Measurements from ENCODE around the gene UBE2A. TPM values are rescaled to one million over a fixed set of nuclear protein-coding genes. Genes with fewer than 3 reads are reported as not detected.

The UBE2A gene
- total RNA-seq, 6 donors from 2014 or later = 15.0 to 48.6 (median 40.8) TPM

DNA sequence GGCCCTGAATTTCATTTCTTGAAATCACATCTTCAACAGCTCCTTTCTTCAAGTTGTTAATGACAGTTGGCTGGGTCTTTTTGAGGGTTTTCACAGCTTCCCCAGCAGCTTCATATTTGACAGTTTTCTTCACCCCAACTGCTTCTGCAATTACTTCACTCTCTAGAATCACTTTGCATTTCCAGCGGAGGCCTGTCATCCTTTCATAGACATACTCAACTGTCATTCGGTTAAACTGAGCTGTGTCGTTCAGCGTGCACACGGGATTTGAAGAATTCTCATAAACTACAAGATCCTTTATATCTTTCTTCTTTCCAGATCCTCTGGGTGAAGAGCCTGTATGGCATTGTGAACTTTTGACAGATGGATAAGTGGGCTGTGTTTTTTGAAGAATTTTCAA, 15.4 kb downstream of the UBE2A start:
- no peak overlapping the region for H3K27ac ChIP-seq
- ATAC-seq (ENCODE audit: low FRiP score in 2 of 2) = no peak
- WGBS, 2 donors = 97 to 98% methylated on average over 5 of the region's 5 CpGs

DNA sequence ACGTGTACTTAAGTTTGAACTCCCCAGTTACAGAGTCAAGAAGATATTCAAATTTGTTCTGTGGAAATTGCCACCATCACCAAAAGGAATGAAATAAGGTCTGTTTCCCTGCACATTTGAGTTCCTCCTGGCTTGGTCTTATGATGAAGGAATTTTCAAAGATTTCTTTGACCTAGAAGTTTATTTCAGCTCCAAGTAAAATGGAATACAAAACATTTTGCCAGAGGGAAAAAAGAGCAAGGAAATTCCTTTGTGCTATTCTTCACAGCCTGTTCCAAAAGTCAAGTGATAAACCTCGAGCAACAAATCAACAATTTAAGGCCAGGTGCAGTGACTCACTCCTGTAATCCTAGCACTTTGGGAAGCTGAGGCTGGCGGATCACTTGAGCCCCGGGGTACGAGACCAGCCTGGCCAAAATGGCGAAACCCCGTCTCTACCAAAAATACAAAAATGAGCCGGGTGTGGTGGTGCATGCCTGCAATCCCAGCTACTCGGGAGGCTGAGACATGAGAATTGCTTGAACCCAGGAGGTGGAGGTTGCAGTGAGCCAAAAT, 28.4 kb downstream of the UBE2A start:
- WGBS, 2 donors = 74 to 94% methylated on average over 9 of the region's 9 CpGs

More for the DNA sequence above, 15.4 kb downstream of the UBE2A start:
- no peak for TF ChIP-seq POLR2A (IDR thresholded peaks at IDR 0.05)
- TF ChIP-seq EP300 (IDR thresholded peaks at IDR 0.05) = no peak
- TF ChIP-seq, protein P1, sequence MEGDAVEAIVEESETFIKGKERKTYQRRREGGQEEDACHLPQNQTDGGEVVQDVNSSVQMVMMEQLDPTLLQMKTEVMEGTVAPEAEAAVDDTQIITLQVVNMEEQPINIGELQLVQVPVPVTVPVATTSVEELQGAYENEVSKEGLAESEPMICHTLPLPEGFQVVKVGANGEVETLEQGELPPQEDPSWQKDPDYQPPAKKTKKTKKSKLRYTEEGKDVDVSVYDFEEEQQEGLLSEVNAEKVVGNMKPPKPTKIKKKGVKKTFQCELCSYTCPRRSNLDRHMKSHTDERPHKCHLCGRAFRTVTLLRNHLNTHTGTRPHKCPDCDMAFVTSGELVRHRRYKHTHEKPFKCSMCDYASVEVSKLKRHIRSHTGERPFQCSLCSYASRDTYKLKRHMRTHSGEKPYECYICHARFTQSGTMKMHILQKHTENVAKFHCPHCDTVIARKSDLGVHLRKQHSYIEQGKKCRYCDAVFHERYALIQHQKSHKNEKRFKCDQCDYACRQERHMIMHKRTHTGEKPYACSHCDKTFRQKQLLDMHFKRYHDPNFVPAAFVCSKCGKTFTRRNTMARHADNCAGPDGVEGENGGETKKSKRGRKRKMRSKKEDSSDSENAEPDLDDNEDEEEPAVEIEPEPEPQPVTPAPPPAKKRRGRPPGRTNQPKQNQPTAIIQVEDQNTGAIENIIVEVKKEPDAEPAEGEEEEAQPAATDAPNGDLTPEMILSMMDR (IDR thresholded peaks at IDR 0.05) = no peak
- TF ChIP-seq POLR2AphosphoS5 (IDR thresholded peaks at IDR 0.05) = no peak
- no peaks in the 10 kb centered on the region for H3K27me3 ChIP-seq
- no peak overlapping the region for H3K4me3 ChIP-seq
- no peak for DNase-seq
- H3K36me3 ChIP-seq = peaks cover 0 to 33% (median 0%) of the 10 kb centered on the region in 4 donors
- H3K9me3 ChIP-seq = no peaks in the 10 kb centered on the region
- H3K4me1 ChIP-seq = no peaks in the 10 kb centered on the region

GRCh38 chrX:119604766-119605463, 30.6 kb downstream of the UBE2A start:
- Histone ChIP-seq H3K4me3 (peak overlapping the region; percentile 49 to 81 (median 70)), H3K4me1 (peaks cover 0 to 6% (median 2%) of the 10 kb centered on the region in 4 donors), H3K27ac (peak overlapping the region in 3 of 4 donors; percentile 87 to 94 (median 92)), H3K9me3 (no peaks in the 10 kb centered on the region), H3K27me3 (no peaks in the 10 kb centered on the region), H3K36me3 (peaks cover 0 to 4% (median 0%) of the 10 kb centered on the region in 4 donors)
- TF ChIP-seq POLR2A (IDR thresholded peaks at IDR 0.05) = no peak
- no peak for TF ChIP-seq EP300 (IDR thresholded peaks at IDR 0.05)
- TF ChIP-seq, protein P1 (IDR thresholded peaks at IDR 0.05) = no peak
- no peak for TF ChIP-seq POLR2AphosphoS5 (IDR thresholded peaks at IDR 0.05)
- no peak for DNase-seq
- 16 to 43% methylated on average over 16 to 17 of the region's 17 CpGs for whole genome bisulfite sequencing, 2 donors
- ATAC-seq (ENCODE audit: low FRiP score in 2 of 2) = no peak

More for the DNA sequence above, 28.4 kb downstream of the UBE2A start:
- H3K9me3 ChIP-seq = no peaks in the 10 kb centered on the region
- peaks cover 0 to 6% (median 2%) of the 10 kb centered on the region in 4 donors for H3K4me1 ChIP-seq
- no peaks in the 10 kb centered on the region for H3K27me3 ChIP-seq
- ATAC-seq (ENCODE audit: low FRiP score in 2 of 2) (no peak), DNase-seq (no peak)
- TF ChIP-seq, protein P1 (IDR thresholded peaks at IDR 0.05) = no peak
- TF ChIP-seq POLR2AphosphoS5 (IDR thresholded peaks at IDR 0.05) (no peak), EP300 (IDR thresholded peaks at IDR 0.05) (no peak), POLR2A (IDR thresholded peaks at IDR 0.05) (no peak)
- no peak overlapping the region for H3K27ac ChIP-seq
- no peak overlapping the region for H3K4me3 ChIP-seq
- peaks cover 0 to 4% (median 0%) of the 10 kb centered on the region in 4 donors for H3K36me3 ChIP-seq

DNA sequence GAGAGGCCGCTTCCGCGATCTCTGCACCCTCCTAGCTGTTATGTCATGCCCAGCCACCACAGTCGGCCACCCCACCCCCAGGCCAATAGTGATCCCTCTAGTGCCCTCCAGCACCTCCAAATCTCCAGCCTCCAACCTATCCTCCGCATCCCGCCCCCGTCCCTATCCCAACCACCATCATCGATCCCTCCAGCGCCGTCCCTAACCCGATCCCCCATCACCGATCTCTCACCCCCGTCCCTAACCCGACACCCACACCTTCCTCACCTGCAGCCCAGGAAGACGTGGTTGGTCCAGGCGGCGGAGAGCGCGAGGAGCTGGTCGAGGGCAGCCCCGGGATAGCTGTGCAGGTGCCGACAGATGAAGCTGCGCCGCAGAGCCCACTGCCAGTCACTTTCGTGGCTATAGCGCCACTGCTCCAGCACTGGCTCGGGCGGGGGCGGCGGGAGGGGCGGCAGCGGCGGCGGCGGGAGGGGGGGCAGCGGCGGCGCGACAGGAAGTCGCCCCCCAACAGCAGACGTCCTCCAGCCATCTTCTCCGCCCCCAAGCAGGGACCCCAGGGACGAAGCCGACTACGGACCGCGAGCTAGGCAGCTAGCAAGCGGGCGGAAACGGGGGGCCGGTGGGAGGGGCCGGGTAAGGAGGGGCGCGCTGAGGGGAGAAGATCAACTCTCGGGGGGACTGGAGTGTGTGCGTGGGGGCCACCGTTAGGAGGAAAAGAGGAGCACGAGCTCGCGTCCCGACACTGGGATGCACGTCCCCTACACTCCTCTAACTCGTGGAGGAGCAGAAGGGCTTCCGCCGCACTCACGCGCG, 31.3 kb downstream of the UBE2A start:
- H3K4me3 ChIP-seq = peak overlapping the region; percentile 49 to 81 (median 70)
- H3K27me3 ChIP-seq = no peaks in the 10 kb centered on the region
- DNase-seq = peak; percentile 50 to 86
- peaks cover 0 to 6% (median 2%) of the 10 kb centered on the region in 4 donors for H3K4me1 ChIP-seq
- 3 to 54% methylated on average over 12 to 53 of the region's 68 CpGs for WGBS, 2 donors
- TF ChIP-seq EP300 (IDR thresholded peaks at IDR 0.05) (no peak), POLR2AphosphoS5 (IDR thresholded peaks at IDR 0.05) (no peak), POLR2A (IDR thresholded peaks at IDR 0.05) (no peak)
- TF ChIP-seq, protein P1 (IDR thresholded peaks at IDR 0.05) = no peak
- H3K36me3 ChIP-seq = peaks cover 0 to 4% (median 0%) of the 10 kb centered on the region in 4 donors
- H3K27ac ChIP-seq = peak overlapping the region; percentile 85 to 94 (median 90)
- no peaks in the 10 kb centered on the region for H3K9me3 ChIP-seq
- ATAC-seq (ENCODE audit: low FRiP score in 2 of 2) = peak; percentile 62 to 76
